Measurements from ENCODE around the gene RPS3.
"Not testable (repeated sequence)": the region's sequence is repeated elsewhere in the genome, so short reads cannot be mapped to it uniquely, and the experiment has no call there.

The RPS3 gene

DNA sequence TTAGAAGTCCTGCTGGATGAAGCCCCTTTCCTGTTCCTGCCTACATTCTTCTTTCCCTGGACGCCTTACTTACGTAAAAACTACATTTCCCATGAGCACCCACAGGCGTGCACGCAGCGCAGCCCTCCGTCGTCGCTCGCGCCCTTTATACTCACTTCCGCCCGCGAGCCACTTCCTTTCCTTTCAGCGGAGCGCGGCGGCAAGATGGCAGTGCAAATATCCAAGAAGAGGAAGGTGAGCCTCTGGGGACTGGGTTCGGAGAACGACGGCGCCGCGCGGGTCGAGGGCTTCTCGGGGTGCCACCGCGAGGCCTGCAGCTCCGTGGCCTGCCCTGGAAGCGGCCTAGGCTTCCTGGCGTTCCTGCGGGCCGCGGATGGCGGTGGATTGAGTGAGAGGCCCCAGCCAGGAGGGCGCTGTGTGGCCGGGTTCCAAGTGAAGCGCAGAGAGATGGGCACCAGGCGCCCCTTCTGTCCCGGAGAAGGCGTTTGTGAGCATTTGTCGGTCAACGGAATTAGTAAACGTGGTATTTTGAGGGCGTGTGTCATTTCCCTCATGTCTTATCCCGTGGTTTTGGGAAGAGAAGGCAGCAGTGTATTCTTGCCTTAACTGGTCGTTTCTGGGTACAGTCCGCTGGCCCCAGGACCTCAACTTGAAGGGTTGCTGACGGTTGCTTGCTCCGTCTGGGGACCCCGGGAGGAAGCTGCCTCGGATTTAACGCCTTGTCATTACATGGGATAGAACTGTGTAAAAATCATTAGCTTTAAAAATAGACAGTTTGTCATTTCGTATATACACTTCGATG is at the start of gene RPS3:
Gene RPS3 (plus strand): TSS at position 175 of the 802 bp plus-strand sequence. CDS start 30 bp downstream, at position 205.
- peak; percentile 97 for ATAC-seq
- peaks cover 39% of the 10 kb centered on the region for H3K4me1 Mint-ChIP-seq
- H3K36me3 Mint-ChIP-seq = peaks cover 45% of the 10 kb centered on the region
- peak within 1 kb of the TSS; percentile 85 for H3K4me3 Mint-ChIP-seq
- peak within 1 kb of the TSS; percentile 94 for H3K27ac Mint-ChIP-seq
- no peaks in the 10 kb centered on the region for H3K9me3 Mint-ChIP-seq
- H3K27me3 Mint-ChIP-seq = peaks cover 9% of the 10 kb centered on the region

DNA sequence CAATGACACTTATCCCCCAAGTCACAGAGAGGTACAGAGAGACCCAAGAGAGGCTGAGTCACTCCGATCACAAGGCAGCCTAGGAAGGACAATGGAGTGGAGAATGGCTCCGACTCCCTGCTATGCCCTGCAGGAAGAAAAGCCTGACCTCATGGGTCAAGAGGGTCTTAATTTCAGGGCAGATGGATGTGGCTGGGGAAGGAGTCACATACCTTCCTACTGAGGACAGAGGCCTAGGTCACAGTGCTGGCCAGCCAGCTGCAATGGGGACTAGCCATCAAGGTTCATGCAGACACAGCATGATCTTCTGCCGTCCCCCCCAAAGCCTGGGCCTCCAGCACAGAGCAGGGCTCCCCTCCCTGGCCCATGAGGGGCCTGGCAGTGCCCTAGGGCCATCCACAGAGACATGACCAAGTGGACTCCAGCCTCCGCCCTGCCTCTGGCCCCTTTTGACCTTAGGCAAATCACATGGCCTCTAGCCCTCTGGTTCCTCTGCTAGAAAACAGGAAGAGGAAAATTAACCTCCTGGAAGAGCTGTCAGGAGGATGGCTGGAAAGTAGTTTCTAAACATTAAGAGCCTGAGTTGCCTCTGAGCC is 49.7 kb upstream of the RPS3 start:
- H3K9me3 Mint-ChIP-seq = no peaks in the 10 kb centered on the region
- peaks cover 43% of the 10 kb centered on the region for H3K4me1 Mint-ChIP-seq
- H3K27ac Mint-ChIP-seq = no peak overlapping the region
- ATAC-seq = no peak
- H3K4me3 Mint-ChIP-seq = no peak overlapping the region
- H3K27me3 Mint-ChIP-seq = no peaks in the 10 kb centered on the region
- no peaks in the 10 kb centered on the region for H3K36me3 Mint-ChIP-seq

GRCh38 chr11:75350122-75350742 is 49.1 kb upstream of the RPS3 start:
- no peak for ATAC-seq
- H3K4me3 Mint-ChIP-seq = peak overlapping the region; percentile 69
- no peaks in the 10 kb centered on the region for H3K27me3 Mint-ChIP-seq
- H3K9me3 Mint-ChIP-seq = no peaks in the 10 kb centered on the region
- peaks cover 43% of the 10 kb centered on the region for H3K4me1 Mint-ChIP-seq
- no peaks in the 10 kb centered on the region for H3K36me3 Mint-ChIP-seq
- peak overlapping the region; percentile 38 for H3K27ac Mint-ChIP-seq

DNA sequence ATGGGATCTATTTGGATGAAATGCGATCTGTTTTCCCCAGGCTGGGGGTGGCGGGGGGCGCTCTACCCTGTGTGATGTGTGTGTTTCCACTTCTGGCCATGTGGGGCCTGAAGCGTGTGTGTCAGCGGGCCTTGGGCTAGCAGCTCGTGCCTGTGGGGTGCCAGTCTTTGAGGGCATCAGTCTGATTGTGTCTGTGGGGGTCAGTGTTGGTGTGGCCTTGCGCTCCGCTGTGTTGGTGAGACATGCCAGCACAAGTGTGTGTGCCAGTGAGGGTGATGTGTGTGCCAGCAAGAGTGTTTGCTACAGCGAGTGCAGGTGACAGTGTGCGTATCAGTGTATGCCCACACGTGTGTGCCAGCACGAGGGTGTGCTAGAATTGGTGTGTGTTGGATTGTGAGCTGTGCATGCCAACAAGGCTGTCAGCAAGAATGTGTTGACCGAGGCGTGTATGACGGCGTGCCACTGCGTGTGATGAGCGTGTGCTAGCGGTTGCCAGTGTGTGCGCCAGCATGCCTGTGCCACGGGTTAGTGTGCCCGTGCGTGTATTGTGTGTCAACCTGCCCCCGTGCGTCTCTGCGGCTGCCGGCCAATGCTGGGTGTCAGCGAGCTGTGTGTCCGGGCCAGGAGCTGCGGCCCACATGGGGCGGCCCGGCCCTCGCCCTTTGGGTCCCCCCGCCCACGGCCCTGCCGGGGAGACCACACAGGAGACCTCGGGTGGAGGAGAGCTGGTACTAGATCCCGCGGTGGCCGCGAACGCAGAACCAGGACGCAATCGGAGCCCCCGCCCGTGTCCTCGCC is 48.4 kb upstream of the RPS3 start:
- no peaks in the 10 kb centered on the region for H3K9me3 Mint-ChIP-seq
- H3K27ac Mint-ChIP-seq = peak overlapping the region; percentile 38
- H3K4me3 Mint-ChIP-seq = peak overlapping the region; percentile 69
- no peaks in the 10 kb centered on the region for H3K27me3 Mint-ChIP-seq
- H3K36me3 Mint-ChIP-seq = no peaks in the 10 kb centered on the region
- peak; percentile 38 for ATAC-seq
- peaks cover 39% of the 10 kb centered on the region for H3K4me1 Mint-ChIP-seq

DNA sequence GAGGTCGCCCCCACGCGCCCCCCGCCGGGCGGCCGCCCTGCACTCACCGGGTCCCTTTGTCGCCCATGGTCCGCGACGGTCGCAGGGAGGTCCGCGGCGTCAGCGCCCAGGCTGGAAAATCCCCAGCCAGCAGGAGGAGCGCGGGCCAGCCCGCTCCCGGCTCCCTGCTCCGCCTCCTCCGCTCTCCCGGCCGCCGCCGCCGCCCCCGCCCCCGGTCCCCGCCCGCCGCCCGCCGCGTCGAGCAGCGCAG is 47.9 kb upstream of the RPS3 start, which contains the start of gene ARRB1:
Gene ARRB1 (minus strand): TSS at position 121 of the 250 bp plus-strand sequence. CDS start 54 bp downstream, at position 67.
- Mint-ChIP-seq H3K9me3 (no peaks in the 10 kb centered on the region), H3K4me3 (peak within 1 kb of the TSS; percentile 77), H3K36me3 (no peaks in the 10 kb centered on the region), H3K4me1 (peaks cover 34% of the 10 kb centered on the region), H3K27me3 (no peaks in the 10 kb centered on the region), H3K27ac (peak within 1 kb of the TSS; percentile 38)
- ATAC-seq = no peak

- H3K4me3 Mint-ChIP-seq = peak overlapping the region; percentile 77
- no peaks in the 10 kb centered on the region for H3K9me3 Mint-ChIP-seq
- H3K4me1 Mint-ChIP-seq = peaks cover 30% of the 10 kb centered on the region
- H3K36me3 Mint-ChIP-seq = no peaks in the 10 kb centered on the region
- peak; percentile 78 for ATAC-seq
- H3K27me3 Mint-ChIP-seq = no peaks in the 10 kb centered on the region
- peak overlapping the region; percentile 38 for H3K27ac Mint-ChIP-seq
These were observed 47.3 kb upstream of the RPS3 start for GRCh38 chr11:75351791-75352587.

GRCh38 chr11:75352588-75353206 is 46.6 kb upstream of the RPS3 start:
- Mint-ChIP-seq H3K27ac (peak overlapping the region; percentile 38), H3K27me3 (no peaks in the 10 kb centered on the region), H3K36me3 (no peaks in the 10 kb centered on the region), H3K4me1 (peaks cover 30% of the 10 kb centered on the region), H3K4me3 (peak overlapping the region; percentile 77), H3K9me3 (no peaks in the 10 kb centered on the region)
- ATAC-seq = no peak

DNA sequence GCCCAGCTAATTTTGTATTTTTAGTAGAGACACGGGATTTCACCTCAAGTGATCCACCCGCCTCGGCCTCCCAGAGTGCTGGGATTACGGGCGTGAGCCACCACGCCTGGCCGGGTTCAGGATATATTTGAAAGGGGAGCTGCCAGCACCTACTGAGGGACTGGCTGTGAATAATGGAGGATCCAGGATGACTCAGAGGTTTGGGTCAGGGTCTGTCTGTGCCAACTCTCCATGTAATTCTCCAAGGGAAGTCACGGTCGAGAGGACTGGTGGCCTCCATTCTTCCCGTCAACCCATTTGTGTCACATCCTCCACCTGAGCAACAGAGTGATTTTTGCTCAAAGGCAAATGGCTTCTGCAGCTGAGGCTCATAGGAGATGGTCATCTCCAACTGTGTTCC is 44.3 kb upstream of the RPS3 start:
- Mint-ChIP-seq H3K36me3 (no peaks in the 10 kb centered on the region), H3K27ac (no peak overlapping the region), H3K4me3 (no peak overlapping the region), H3K4me1 (peaks cover 32% of the 10 kb centered on the region), H3K27me3 (no peaks in the 10 kb centered on the region), H3K9me3 (no peaks in the 10 kb centered on the region)
- ATAC-seq = no peak

DNA sequence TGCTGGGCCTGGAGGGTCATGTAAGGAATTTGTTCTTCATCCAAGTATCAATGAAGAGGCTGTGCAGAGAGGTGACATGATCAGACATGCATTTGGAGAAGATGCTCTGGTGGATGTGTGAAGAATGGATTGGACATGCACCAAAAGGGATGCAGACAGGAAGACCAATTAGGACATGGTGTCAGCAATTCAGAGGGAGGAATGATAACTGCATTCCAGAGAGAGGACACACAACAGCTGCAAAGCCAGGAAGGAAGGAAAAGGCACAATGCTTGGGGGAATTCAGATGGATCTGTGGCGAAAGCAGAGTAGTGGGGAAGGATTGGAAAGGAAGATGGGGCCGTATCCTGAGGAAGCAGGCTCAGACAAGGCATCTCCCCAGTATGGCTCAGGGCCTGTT is 42.7 kb upstream of the RPS3 start:
- H3K27me3 Mint-ChIP-seq = no peaks in the 10 kb centered on the region
- ATAC-seq = no peak
- peaks cover 29% of the 10 kb centered on the region for H3K4me1 Mint-ChIP-seq
- no peaks in the 10 kb centered on the region for H3K9me3 Mint-ChIP-seq
- no peaks in the 10 kb centered on the region for H3K36me3 Mint-ChIP-seq
- no peak overlapping the region for H3K4me3 Mint-ChIP-seq
- no peak overlapping the region for H3K27ac Mint-ChIP-seq

- not testable (repeated sequence) for H3K36me3 Mint-ChIP-seq, H3K27ac Mint-ChIP-seq, H3K9me3 Mint-ChIP-seq, H3K4me3 Mint-ChIP-seq, ATAC-seq, H3K27me3 Mint-ChIP-seq
- peaks cover 13% of the 10 kb centered on the region for H3K4me1 Mint-ChIP-seq
These were observed 37.0 kb upstream of the RPS3 start for GRCh38 chr11:75362285-75362684.

DNA sequence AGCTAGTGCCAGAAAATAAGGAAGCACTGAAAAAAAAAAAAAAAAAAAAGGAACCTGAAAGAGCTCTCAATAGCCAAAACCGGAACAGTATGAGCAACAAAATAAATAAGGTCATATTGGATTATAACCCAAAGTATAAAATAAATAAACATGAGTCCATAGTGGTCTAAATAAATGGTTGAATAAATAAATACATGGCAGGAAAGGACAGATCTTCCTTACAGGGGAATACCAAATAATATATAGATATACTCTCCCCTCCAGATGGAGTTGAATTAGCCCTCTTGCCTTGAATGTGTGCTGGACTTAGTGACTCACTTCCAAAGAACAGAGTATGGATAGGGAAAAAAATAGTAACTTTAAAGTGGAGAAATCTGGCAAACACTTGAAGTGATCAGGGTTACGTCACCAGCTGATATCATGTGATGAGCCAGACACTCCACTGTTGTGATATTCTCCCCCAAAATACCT is 33.6 kb upstream of the RPS3 start:
- Mint-ChIP-seq H3K4me1 (peaks cover 9% of the 10 kb centered on the region), H3K27me3 (no peaks in the 10 kb centered on the region), H3K4me3 (no peak overlapping the region), H3K36me3 (no peaks in the 10 kb centered on the region), H3K9me3 (no peaks in the 10 kb centered on the region), H3K27ac (no peak overlapping the region)
- ATAC-seq = no peak

DNA sequence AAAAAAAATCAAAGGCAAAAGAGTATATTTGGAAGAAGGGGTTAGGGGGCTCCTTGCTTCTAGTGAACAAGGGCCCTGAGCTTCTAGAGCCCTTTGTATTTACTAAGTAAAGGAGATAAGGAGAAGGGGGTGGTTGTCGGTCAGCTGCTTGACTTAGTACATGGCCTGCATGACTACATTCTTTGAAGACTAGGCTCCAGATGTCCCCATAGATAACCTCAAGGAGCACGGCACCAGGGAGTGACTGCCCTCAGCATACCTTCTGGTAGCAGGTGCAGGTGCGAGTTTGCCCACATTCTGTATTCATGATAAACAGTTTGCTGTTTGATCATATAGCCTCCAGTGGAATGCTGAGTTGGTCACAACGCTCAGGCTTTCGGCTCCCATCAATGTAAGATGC is 32.5 kb upstream of the RPS3 start:
- not testable (repeated sequence) for H3K36me3 Mint-ChIP-seq, H3K4me3 Mint-ChIP-seq, ATAC-seq, H3K27ac Mint-ChIP-seq, H3K9me3 Mint-ChIP-seq, H3K4me1 Mint-ChIP-seq, H3K27me3 Mint-ChIP-seq

DNA sequence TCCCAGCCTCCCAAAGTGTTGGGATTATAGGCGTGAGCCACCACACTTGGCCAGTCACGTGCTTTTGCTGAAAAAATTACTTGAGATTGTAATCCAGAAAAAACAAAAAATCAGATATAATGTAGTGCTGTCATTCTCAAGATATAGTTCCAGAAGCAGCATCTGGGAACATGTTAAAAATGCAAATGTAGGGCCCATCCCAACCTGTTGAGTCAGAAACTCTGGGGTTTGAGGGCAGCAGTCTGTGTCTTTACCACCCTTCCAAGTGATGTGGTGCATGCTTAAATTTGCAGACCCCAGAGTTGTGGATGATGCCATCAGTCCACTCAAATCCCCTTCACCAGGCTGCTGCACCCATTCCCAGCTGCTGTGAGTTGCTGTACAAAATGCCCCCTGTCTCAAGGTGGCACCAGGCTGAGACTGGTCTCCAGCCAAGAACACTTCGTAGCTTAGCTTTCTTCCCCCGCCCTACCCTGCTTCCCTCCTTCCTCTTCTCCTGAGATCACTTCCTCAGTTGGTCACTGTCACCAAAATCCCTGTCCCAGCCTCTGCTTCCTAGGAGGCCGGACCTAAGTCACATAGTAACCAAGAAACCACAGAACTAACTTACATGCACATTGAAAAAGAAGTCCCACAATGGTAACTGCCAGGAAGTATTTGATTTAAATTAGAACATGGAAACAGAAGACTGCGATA is 29.6 kb upstream of the RPS3 start:
- Mint-ChIP-seq H3K27me3 (no peaks in the 10 kb centered on the region), H3K9me3 (no peaks in the 10 kb centered on the region), H3K4me1 (peaks cover 6% of the 10 kb centered on the region), H3K4me3 (no peak overlapping the region), H3K36me3 (no peaks in the 10 kb centered on the region), H3K27ac (no peak overlapping the region)
- ATAC-seq = no peak

Data from stimulated activated memory B cell treated with anti-CD40 and anti-IgM and Interleukin-4, amounts not matched to agents 10 μg/mL and 1 μg/mL and 100 μg/mL, for 72 hours (primary cell).